Measurements from ENCODE around the gene MPPE1. TPM values are rescaled to one million over a fixed set of nuclear protein-coding genes. Genes with fewer than 3 reads are reported as not detected.
"Not testable (repeated sequence)": the region's sequence is repeated elsewhere in the genome, so short reads cannot be mapped to it uniquely, and the experiment has no call there.

Gene MPPE1
- total RNA-seq, 2 experiments from 2014 or later, result 62.6 to 68.3 TPM

GRCh38 chr18:11927497-11927896 lies 19.4 kb upstream of the MPPE1 start:
- no peak for TF ChIP-seq CTCF (IDR thresholded peaks at IDR 0.05)
- Histone ChIP-seq H3K4me3 (ENCODE audit: low read length) (no peak overlapping the region), H3K4me1 (ENCODE audit: insufficient read depth, low read length) (no peaks in the 10 kb centered on the region), H3K9me3 (ENCODE audit: control insufficient read depth in 1 of 2, insufficient read depth in 1 of 2, low read length in 2 of 2) (no peaks in the 10 kb centered on the region), H3K36me3 (ENCODE audit: insufficient read depth, low read length) (no peaks in the 10 kb centered on the region), H3K27me3 (ENCODE audit: control insufficient read depth in 1 of 2, insufficient read depth in 2 of 2, low read length in 2 of 2) (peaks cover 0 to 3% of the 10 kb centered on the region in 2 experiments), H3K27ac (ENCODE audit: low read depth in 1 of 2, low read length in 2 of 2) (no peak overlapping the region)
- Mint-ChIP-seq H3K9me3 (no peaks in the 10 kb centered on the region), H3K4me3 (no peak overlapping the region), H3K4me1 (ENCODE audit: low read depth) (no peaks in the 10 kb centered on the region), H3K27me3 (no peaks in the 10 kb centered on the region), H3K27ac (no peak overlapping the region), H3K36me3 (ENCODE audit: low read depth) (no peaks in the 10 kb centered on the region)
- ATAC-seq (ENCODE audit: poor library complexity) (no peak), DNase-seq (no peak)
- intact Hi-C loops (cut with DNase I, micrococcal nuclease), result no loop called here
- CTCF ChIA-PET, result interaction anchor here (1.7 kb wide), 1 partner anchor 68 kb away, joined by 4 read pairs; no protein-coding TSS in a partner anchor
- POLR2A ChIA-PET, result no interaction called here

GRCh38 chr18:11925800-11926481 lies 17.8 kb upstream of the MPPE1 start:
- intact Hi-C loops (cut with DNase I, micrococcal nuclease), result no loop called here
- Mint-ChIP-seq H3K4me3 (no peak overlapping the region), H3K36me3 (ENCODE audit: low read depth) (no peaks in the 10 kb centered on the region), H3K4me1 (ENCODE audit: low read depth) (no peaks in the 10 kb centered on the region), H3K27me3 (no peaks in the 10 kb centered on the region), H3K9me3 (no peaks in the 10 kb centered on the region), H3K27ac (no peak overlapping the region)
- DNase-seq, result no peak
- Histone ChIP-seq H3K9me3 (ENCODE audit: control insufficient read depth in 1 of 2, insufficient read depth in 1 of 2, low read length in 2 of 2) (no peaks in the 10 kb centered on the region), H3K27ac (ENCODE audit: low read depth in 1 of 2, low read length in 2 of 2) (no peak overlapping the region), H3K4me3 (ENCODE audit: low read length) (no peak overlapping the region), H3K27me3 (ENCODE audit: control insufficient read depth in 1 of 2, insufficient read depth in 2 of 2, low read length in 2 of 2) (peaks cover 0 to 2% of the 10 kb centered on the region in 2 experiments), H3K36me3 (ENCODE audit: insufficient read depth, low read length) (no peaks in the 10 kb centered on the region), H3K4me1 (ENCODE audit: insufficient read depth, low read length) (no peaks in the 10 kb centered on the region)
- POLR2A ChIA-PET, result no interaction called here
- no peak for ATAC-seq (ENCODE audit: poor library complexity)
- CTCF ChIA-PET, result no interaction called here
- no peak for TF ChIP-seq CTCF (IDR thresholded peaks at IDR 0.05)

- intact Hi-C loops (cut with DNase I, micrococcal nuclease), result no loop called here
- H3K4me3 ChIP-seq (ENCODE audit: low read length), result no peak overlapping the region
- no peaks in the 10 kb centered on the region for H3K9me3 ChIP-seq (ENCODE audit: control insufficient read depth in 1 of 2, insufficient read depth in 1 of 2, low read length in 2 of 2)
- no peaks in the 10 kb centered on the region for H3K36me3 ChIP-seq (ENCODE audit: insufficient read depth, low read length)
- H3K27me3 ChIP-seq (ENCODE audit: control insufficient read depth in 1 of 2, insufficient read depth in 2 of 2, low read length in 2 of 2), result peaks cover 0 to 2% of the 10 kb centered on the region in 2 experiments
- Mint-ChIP-seq H3K9me3 (no peaks in the 10 kb centered on the region), H3K27me3 (no peaks in the 10 kb centered on the region), H3K4me3 (no peak overlapping the region), H3K36me3 (ENCODE audit: low read depth) (no peaks in the 10 kb centered on the region), H3K27ac (no peak overlapping the region), H3K4me1 (ENCODE audit: low read depth) (no peaks in the 10 kb centered on the region)
- ChIA-PET POLR2A (no interaction called here), CTCF (interaction anchor here (0.6 to 1.6 kb wide), 2 partner anchors 10 to 72 kb away, joined by 3 read pairs; no protein-coding TSS in a partner anchor)
- no peak overlapping the region for H3K27ac ChIP-seq (ENCODE audit: low read depth in 1 of 2, low read length in 2 of 2)
- ATAC-seq (ENCODE audit: poor library complexity) (no peak), DNase-seq (no peak)
- no peak for TF ChIP-seq CTCF (IDR thresholded peaks at IDR 0.05)
- H3K4me1 ChIP-seq (ENCODE audit: insufficient read depth, low read length), result no peaks in the 10 kb centered on the region
Observed at GRCh38 chr18:11923450-11923849, 15.3 kb upstream of the MPPE1 start.

GRCh38 chr18:11919522-11919921 lies 11.4 kb upstream of the MPPE1 start:
- H3K9me3 ChIP-seq (ENCODE audit: control insufficient read depth in 1 of 2, insufficient read depth in 1 of 2, low read length in 2 of 2); H3K27me3 ChIP-seq (ENCODE audit: control insufficient read depth in 1 of 2, insufficient read depth in 2 of 2, low read length in 2 of 2); DNase-seq; H3K27ac Mint-ChIP-seq; H3K4me3 ChIP-seq (ENCODE audit: low read length); H3K4me1 Mint-ChIP-seq (ENCODE audit: low read depth); H3K36me3 Mint-ChIP-seq (ENCODE audit: low read depth); H3K9me3 Mint-ChIP-seq; POLR2A ChIA-PET; H3K27me3 Mint-ChIP-seq; H3K4me1 ChIP-seq (ENCODE audit: insufficient read depth, low read length); H3K36me3 ChIP-seq (ENCODE audit: insufficient read depth, low read length); H3K27ac ChIP-seq (ENCODE audit: low read depth in 1 of 2, low read length in 2 of 2); CTCF ChIA-PET; intact Hi-C loops (cut with DNase I, micrococcal nuclease); ATAC-seq (ENCODE audit: poor library complexity); H3K4me3 Mint-ChIP-seq: not testable (repeated sequence)

GRCh38 chr18:11916880-11917279 lies 8.8 kb upstream of the MPPE1 start:
- H3K36me3 Mint-ChIP-seq (ENCODE audit: low read depth); ATAC-seq (ENCODE audit: poor library complexity); H3K4me1 Mint-ChIP-seq (ENCODE audit: low read depth); POLR2A ChIA-PET; H3K4me3 ChIP-seq (ENCODE audit: low read length); H3K36me3 ChIP-seq (ENCODE audit: insufficient read depth, low read length); H3K9me3 ChIP-seq (ENCODE audit: control insufficient read depth in 1 of 2, insufficient read depth in 1 of 2, low read length in 2 of 2); H3K9me3 Mint-ChIP-seq; H3K27me3 Mint-ChIP-seq; CTCF ChIA-PET; H3K27me3 ChIP-seq (ENCODE audit: control insufficient read depth in 1 of 2, insufficient read depth in 2 of 2, low read length in 2 of 2); intact Hi-C loops (cut with DNase I, micrococcal nuclease); H3K4me3 Mint-ChIP-seq; H3K27ac ChIP-seq (ENCODE audit: low read depth in 1 of 2, low read length in 2 of 2); H3K4me1 ChIP-seq (ENCODE audit: insufficient read depth, low read length); H3K27ac Mint-ChIP-seq: not testable (repeated sequence)
- DNase-seq, result peak in 1 of 14 experiments; percentile 18

Data from CD4-positive, alpha-beta T cell (primary cell).